Measurements from ENCODE around the gene C12orf56.

C12orf56 gene

GRCh38 chr12:64400041-64400440, 9.5 kb upstream of the C12orf56 start:
- no peak overlapping the region for H3K23ac ChIP-seq (ENCODE audit: low read length)
- no CpG with 5 or more reads among the region's 4 CpGs for WGBS (ENCODE audit: extremely low coverage, insufficient coverage, low lambda C conversion rate)
- H3K4me2 ChIP-seq (ENCODE audit: low read length) = no peak overlapping the region
- no peak overlapping the region for H3K9ac ChIP-seq (ENCODE audit: low read length)
- no peaks in the 10 kb centered on the region for H3K79me1 ChIP-seq (ENCODE audit: low read length)
- H3K4me1 ChIP-seq (ENCODE audit: control insufficient read depth, low read depth, low read length) = no peaks in the 10 kb centered on the region
- peaks cover 3% of the 10 kb centered on the region for H3K79me2 ChIP-seq (ENCODE audit: control insufficient read depth, insufficient read depth, low read length)
- H2BK5ac ChIP-seq (ENCODE audit: low read length) = no peak overlapping the region
- no peak overlapping the region for H4K5ac ChIP-seq (ENCODE audit: low read length)
- H3K36me3 ChIP-seq (ENCODE audit: control insufficient read depth, insufficient read depth, low read length) = no peaks in the 10 kb centered on the region
- H2AK5ac ChIP-seq (ENCODE audit: low read length) = no peak overlapping the region
- no peak overlapping the region for H3K4me3 ChIP-seq (ENCODE audit: low read length)
- peak; percentile 30 for DNase-seq
- H3K4ac ChIP-seq (ENCODE audit: low read depth, low read length) = no peak overlapping the region
- no peak overlapping the region for H3K27ac ChIP-seq (ENCODE audit: low read depth, low read length)
- no peaks in the 10 kb centered on the region for H3K27me3 ChIP-seq (ENCODE audit: insufficient read depth, low read length, poor library complexity)
- no peak overlapping the region for H4K8ac ChIP-seq (ENCODE audit: low read depth, low read length)
- H3K18ac ChIP-seq (ENCODE audit: low read length) = no peak overlapping the region
- no peak overlapping the region for H2BK120ac ChIP-seq (ENCODE audit: low read depth, low read length)
- H3K56ac ChIP-seq (ENCODE audit: low read length) = no peak overlapping the region
- no peak overlapping the region for H2BK15ac ChIP-seq (replicated peaks; ENCODE audit: low read depth)

DNA sequence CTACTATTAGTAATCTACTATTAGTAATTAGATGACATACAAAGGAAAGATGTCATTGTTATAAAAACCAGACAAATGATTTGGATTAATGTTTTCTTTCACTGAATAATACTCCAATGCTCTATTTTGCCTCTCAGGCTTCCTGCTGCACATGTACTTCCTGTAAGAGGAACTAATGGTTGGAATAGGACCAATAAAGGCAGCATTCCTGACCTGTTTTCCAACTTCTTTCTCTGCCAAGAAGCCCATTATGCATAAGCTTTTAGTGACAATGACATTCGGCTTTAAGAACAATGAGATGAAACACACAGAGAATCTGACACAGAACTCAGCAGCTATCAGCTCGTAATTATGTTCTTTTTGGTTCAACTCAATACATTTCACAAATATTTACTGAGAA, 5.2 kb upstream of the C12orf56 start:
- Histone ChIP-seq H3K79me1 (ENCODE audit: low read length) (no peaks in the 10 kb centered on the region), H3K56ac (ENCODE audit: low read length) (no peak overlapping the region), H3K4me3 (ENCODE audit: low read length) (no peak overlapping the region), H4K8ac (ENCODE audit: low read depth, low read length) (no peak overlapping the region), H3K4me1 (ENCODE audit: control insufficient read depth, low read depth, low read length) (no peaks in the 10 kb centered on the region), H4K5ac (ENCODE audit: low read length) (no peak overlapping the region), H2BK5ac (ENCODE audit: low read length) (no peak overlapping the region), H3K36me3 (ENCODE audit: control insufficient read depth, insufficient read depth, low read length) (no peaks in the 10 kb centered on the region), H3K9ac (ENCODE audit: low read length) (no peak overlapping the region), H3K4ac (ENCODE audit: low read depth, low read length) (no peak overlapping the region), H2AK5ac (ENCODE audit: low read length) (no peak overlapping the region), H3K27me3 (ENCODE audit: insufficient read depth, low read length, poor library complexity) (no peaks in the 10 kb centered on the region), H3K23ac (ENCODE audit: low read length) (no peak overlapping the region), H3K18ac (ENCODE audit: low read length) (no peak overlapping the region), H3K27ac (ENCODE audit: low read depth, low read length) (no peak overlapping the region), H2BK15ac (replicated peaks; ENCODE audit: low read depth) (no peak overlapping the region), H3K4me2 (ENCODE audit: low read length) (no peak overlapping the region), H2BK120ac (ENCODE audit: low read depth, low read length) (no peak overlapping the region), H3K79me2 (ENCODE audit: control insufficient read depth, insufficient read depth, low read length) (no peaks in the 10 kb centered on the region)
- no CpG with 5 or more reads among the region's 2 CpGs for WGBS (ENCODE audit: extremely low coverage, insufficient coverage, low lambda C conversion rate)
- DNase-seq = no peak

DNA sequence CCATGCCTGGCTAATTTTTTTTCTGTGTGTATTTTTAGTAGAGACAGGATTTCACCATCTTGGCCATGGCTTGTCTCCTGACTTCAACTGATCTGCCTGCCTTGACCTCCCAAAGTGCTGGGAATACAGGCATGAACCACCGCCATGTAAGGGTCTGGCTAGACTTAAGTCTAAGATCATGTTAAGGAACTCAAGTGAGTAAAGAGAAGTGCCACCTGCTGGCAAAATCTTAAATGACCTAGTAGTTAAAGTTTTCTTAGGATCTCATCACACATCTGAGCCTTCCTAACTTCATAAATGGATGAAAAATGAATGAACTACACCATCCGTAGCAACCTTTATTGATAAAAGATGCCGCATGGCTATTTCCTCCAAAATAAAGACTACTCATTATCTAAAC, 1.7 kb upstream of the C12orf56 start:
- Histone ChIP-seq H2BK5ac (ENCODE audit: low read length) (no peak overlapping the region), H3K18ac (ENCODE audit: low read length) (no peak overlapping the region), H3K56ac (ENCODE audit: low read length) (no peak overlapping the region), H3K4me2 (ENCODE audit: low read length) (no peak overlapping the region), H3K27ac (ENCODE audit: low read depth, low read length) (no peak overlapping the region), H3K27me3 (ENCODE audit: insufficient read depth, low read length, poor library complexity) (no peaks in the 10 kb centered on the region), H2BK120ac (ENCODE audit: low read depth, low read length) (no peak overlapping the region), H4K8ac (ENCODE audit: low read depth, low read length) (no peak overlapping the region), H3K79me2 (ENCODE audit: control insufficient read depth, insufficient read depth, low read length) (no peaks in the 10 kb centered on the region), H3K4me3 (ENCODE audit: low read length) (no peak overlapping the region), H2AK5ac (ENCODE audit: low read length) (no peak overlapping the region), H3K4me1 (ENCODE audit: control insufficient read depth, low read depth, low read length) (no peaks in the 10 kb centered on the region), H4K5ac (ENCODE audit: low read length) (no peak overlapping the region), H3K9ac (ENCODE audit: low read length) (no peak overlapping the region), H3K23ac (ENCODE audit: low read length) (no peak overlapping the region), H3K79me1 (ENCODE audit: low read length) (no peaks in the 10 kb centered on the region), H2BK15ac (replicated peaks; ENCODE audit: low read depth) (no peak overlapping the region), H3K36me3 (ENCODE audit: control insufficient read depth, insufficient read depth, low read length) (no peaks in the 10 kb centered on the region), H3K4ac (ENCODE audit: low read depth, low read length) (no peak overlapping the region)
- WGBS (ENCODE audit: extremely low coverage, insufficient coverage, low lambda C conversion rate) = no CpG with 5 or more reads among the region's 3 CpGs
- peak; percentile 63 for DNase-seq

DNA sequence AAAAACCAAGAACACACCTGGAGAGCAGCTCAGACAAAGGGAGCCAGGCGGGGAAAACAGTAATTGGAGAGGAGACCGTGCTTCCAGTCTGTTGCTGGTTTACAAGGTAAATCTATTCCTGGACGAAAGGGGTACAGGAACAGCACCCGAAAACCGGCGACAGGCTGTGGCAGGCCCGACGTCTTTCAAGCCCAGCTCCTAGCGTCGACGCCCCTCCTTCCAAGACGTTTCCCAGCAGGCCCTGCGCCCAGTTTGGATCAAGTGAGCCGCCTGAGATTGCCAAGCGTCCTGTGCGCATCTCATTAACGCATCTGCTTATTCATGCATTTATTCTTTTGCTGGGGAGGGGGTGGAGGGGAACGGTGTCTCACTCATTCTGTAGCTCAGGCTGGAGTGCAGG, 1.4 kb downstream of the C12orf56 start:
- H3K79me1 ChIP-seq (ENCODE audit: low read length) = no peaks in the 10 kb centered on the region
- H4K5ac ChIP-seq (ENCODE audit: low read length) = no peak overlapping the region
- H2AK5ac ChIP-seq (ENCODE audit: low read length) = no peak overlapping the region
- WGBS (ENCODE audit: extremely low coverage, insufficient coverage, low lambda C conversion rate) = no CpG with 5 or more reads among the region's 18 CpGs
- H3K4ac ChIP-seq (ENCODE audit: low read depth, low read length) = no peak overlapping the region
- H3K4me1 ChIP-seq (ENCODE audit: control insufficient read depth, low read depth, low read length) = no peaks in the 10 kb centered on the region
- H3K79me2 ChIP-seq (ENCODE audit: control insufficient read depth, insufficient read depth, low read length) = no peaks in the 10 kb centered on the region
- no peak for DNase-seq
- H2BK5ac ChIP-seq (ENCODE audit: low read length) = no peak overlapping the region
- no peak overlapping the region for H3K23ac ChIP-seq (ENCODE audit: low read length)
- no peak overlapping the region for H3K27ac ChIP-seq (ENCODE audit: low read depth, low read length)
- no peak overlapping the region for H2BK15ac ChIP-seq (replicated peaks; ENCODE audit: low read depth)
- no peak overlapping the region for H3K9ac ChIP-seq (ENCODE audit: low read length)
- no peak overlapping the region for H4K8ac ChIP-seq (ENCODE audit: low read depth, low read length)
- H3K4me2 ChIP-seq (ENCODE audit: low read length) = no peak overlapping the region
- H3K4me3 ChIP-seq (ENCODE audit: low read length) = no peak overlapping the region
- no peak overlapping the region for H3K56ac ChIP-seq (ENCODE audit: low read length)
- H3K27me3 ChIP-seq (ENCODE audit: insufficient read depth, low read length, poor library complexity) = no peaks in the 10 kb centered on the region
- no peak overlapping the region for H2BK120ac ChIP-seq (ENCODE audit: low read depth, low read length)
- H3K18ac ChIP-seq (ENCODE audit: low read length) = no peak overlapping the region
- H3K36me3 ChIP-seq (ENCODE audit: control insufficient read depth, insufficient read depth, low read length) = no peaks in the 10 kb centered on the region

DNA sequence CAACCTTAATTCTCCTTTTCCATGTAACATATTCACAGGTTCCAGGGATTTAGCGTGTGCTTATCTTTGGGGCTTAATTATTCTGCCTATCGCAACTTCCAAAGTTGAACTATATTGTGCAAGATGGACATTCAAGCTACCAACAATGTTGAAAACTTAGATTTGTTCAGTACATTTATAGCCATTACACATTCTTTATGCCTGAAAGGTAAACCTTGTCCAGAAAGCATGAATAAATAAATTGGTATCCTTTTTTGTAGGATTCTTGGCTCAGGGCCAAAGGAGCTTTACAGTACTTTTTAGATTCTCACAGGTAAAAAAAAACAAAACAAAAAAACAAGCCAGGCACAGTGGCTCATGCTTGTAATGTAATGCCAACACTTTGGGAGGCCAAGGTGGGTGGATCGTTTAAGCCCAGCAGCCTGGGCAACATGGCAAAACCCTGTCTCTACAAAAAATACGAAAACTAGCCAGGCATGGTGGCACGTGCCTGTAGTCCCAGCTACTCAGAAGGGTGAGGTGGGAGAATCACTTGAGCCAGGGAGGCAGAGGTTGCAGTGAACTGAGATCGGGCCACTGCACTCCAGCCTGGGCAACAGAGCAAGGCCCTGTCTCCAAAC, 3.3 kb downstream of the C12orf56 start:
- no peak overlapping the region for H4K8ac ChIP-seq (ENCODE audit: low read depth, low read length)
- H3K4me1 ChIP-seq (ENCODE audit: control insufficient read depth, low read depth, low read length) = no peaks in the 10 kb centered on the region
- H3K27ac ChIP-seq (ENCODE audit: low read depth, low read length) = no peak overlapping the region
- H3K79me1 ChIP-seq (ENCODE audit: low read length) = no peaks in the 10 kb centered on the region
- H3K56ac ChIP-seq (ENCODE audit: low read length) = no peak overlapping the region
- no peak overlapping the region for H3K4me2 ChIP-seq (ENCODE audit: low read length)
- no peak overlapping the region for H3K4ac ChIP-seq (ENCODE audit: low read depth, low read length)
- H3K4me3 ChIP-seq (ENCODE audit: low read length) = no peak overlapping the region
- no CpG with 5 or more reads among the region's 6 CpGs for WGBS (ENCODE audit: extremely low coverage, insufficient coverage, low lambda C conversion rate)
- H3K27me3 ChIP-seq (ENCODE audit: insufficient read depth, low read length, poor library complexity) = no peaks in the 10 kb centered on the region
- H2BK15ac ChIP-seq (replicated peaks; ENCODE audit: low read depth) = no peak overlapping the region
- no peaks in the 10 kb centered on the region for H3K36me3 ChIP-seq (ENCODE audit: control insufficient read depth, insufficient read depth, low read length)
- H3K79me2 ChIP-seq (ENCODE audit: control insufficient read depth, insufficient read depth, low read length) = no peaks in the 10 kb centered on the region
- DNase-seq = no peak
- H2AK5ac ChIP-seq (ENCODE audit: low read length) = no peak overlapping the region
- no peak overlapping the region for H3K9ac ChIP-seq (ENCODE audit: low read length)
- no peak overlapping the region for H3K23ac ChIP-seq (ENCODE audit: low read length)
- no peak overlapping the region for H2BK120ac ChIP-seq (ENCODE audit: low read depth, low read length)
- no peak overlapping the region for H3K18ac ChIP-seq (ENCODE audit: low read length)
- H4K5ac ChIP-seq (ENCODE audit: low read length) = no peak overlapping the region
- H2BK5ac ChIP-seq (ENCODE audit: low read length) = no peak overlapping the region

- no peak overlapping the region for H3K23ac ChIP-seq (ENCODE audit: low read length)
- no peak overlapping the region for H2BK120ac ChIP-seq (ENCODE audit: low read depth, low read length)
- no peak overlapping the region for H3K4me3 ChIP-seq (ENCODE audit: low read length)
- no peak overlapping the region for H3K18ac ChIP-seq (ENCODE audit: low read length)
- H3K4me1 ChIP-seq (ENCODE audit: control insufficient read depth, low read depth, low read length) = no peaks in the 10 kb centered on the region
- no peak overlapping the region for H2BK15ac ChIP-seq (replicated peaks; ENCODE audit: low read depth)
- no peak for DNase-seq
- H3K9ac ChIP-seq (ENCODE audit: low read length) = no peak overlapping the region
- H3K27ac ChIP-seq (ENCODE audit: low read depth, low read length) = no peak overlapping the region
- H3K4me2 ChIP-seq (ENCODE audit: low read length) = no peak overlapping the region
- H3K27me3 ChIP-seq (ENCODE audit: insufficient read depth, low read length, poor library complexity) = no peaks in the 10 kb centered on the region
- no peak overlapping the region for H3K4ac ChIP-seq (ENCODE audit: low read depth, low read length)
- no peak overlapping the region for H4K8ac ChIP-seq (ENCODE audit: low read depth, low read length)
- no CpG with 5 or more reads among the region's 2 CpGs for WGBS (ENCODE audit: extremely low coverage, insufficient coverage, low lambda C conversion rate)
- no peaks in the 10 kb centered on the region for H3K79me2 ChIP-seq (ENCODE audit: control insufficient read depth, insufficient read depth, low read length)
- H2BK5ac ChIP-seq (ENCODE audit: low read length) = no peak overlapping the region
- no peak overlapping the region for H2AK5ac ChIP-seq (ENCODE audit: low read length)
- no peaks in the 10 kb centered on the region for H3K79me1 ChIP-seq (ENCODE audit: low read length)
- H4K5ac ChIP-seq (ENCODE audit: low read length) = no peak overlapping the region
- no peak overlapping the region for H3K56ac ChIP-seq (ENCODE audit: low read length)
- no peaks in the 10 kb centered on the region for H3K36me3 ChIP-seq (ENCODE audit: control insufficient read depth, insufficient read depth, low read length)
Observed at GRCh38 chr12:64385468-64385867, 5.1 kb downstream of the C12orf56 start.
